H9 (cell line): ENCODE results near the gene FNDC3B. TPM values are rescaled to one million over a fixed set of nuclear protein-coding genes. Genes with fewer than 3 reads are reported as not detected.

Experiments
- DNase-seq: peaks from one replicate; pipeline ENCODE4 v3.0.0-alpha.2; 2017
- H2AFZ ChIP-seq: one replicate; pipeline ENCODE4 v1.6.1; 2013; ENCODE audit warnings: mild to moderate bottlenecking, low read length, control low read depth, moderate library complexity
- H2AK5ac ChIP-seq: 2 replicates; pipeline ENCODE4 v1.6.1; 2013; ENCODE audit warnings: low read length, control low read depth, mixed read lengths; ENCODE audit not compliant: insufficient read length
- H2BK120ac ChIP-seq: one replicate; pipeline ENCODE4 v1.6.1; 2013; ENCODE audit warnings: low read depth, mild to moderate bottlenecking, low read length, control low read depth, inconsistent platforms; ENCODE audit not compliant: poor library complexity, severe bottlenecking
- H2BK12ac ChIP-seq: 2 replicates; pipeline ENCODE4 v1.6.1; 2013; ENCODE audit warnings: low read length, control low read depth, mixed read lengths, low read depth; ENCODE audit not compliant: insufficient read length
- H2BK15ac ChIP-seq: 2 replicates; pipeline ENCODE4 v1.6.1; 2013; ENCODE audit warnings: low read depth, low read length, control low read depth
- H2BK20ac ChIP-seq: one replicate; pipeline ENCODE4 v1.6.1; 2013; ENCODE audit warnings: low read depth, mild to moderate bottlenecking, low read length, control low read depth, inconsistent platforms; ENCODE audit not compliant: poor library complexity, severe bottlenecking
- H2BK5ac ChIP-seq: 2 replicates; pipeline ENCODE4 v1.6.1; 2013; ENCODE audit warnings: low read length, control low read depth, mixed read lengths; ENCODE audit not compliant: insufficient read length
- H3K14ac ChIP-seq: 2 replicates; pipeline ENCODE4 v1.6.1; 2013; ENCODE audit warnings: low read length, control low read depth; ENCODE audit not compliant: insufficient read depth
- H3K18ac ChIP-seq: 2 replicates; pipeline ENCODE4 v1.6.1; 2013; ENCODE audit warnings: low read depth, mild to moderate bottlenecking, mixed read lengths, low read length, control low read depth; ENCODE audit not compliant: insufficient read length
- H3K23ac ChIP-seq: 2 replicates; pipeline ENCODE4 v1.6.1; 2013; ENCODE audit warnings: low read length, control low read depth, mixed read lengths, low read depth; ENCODE audit not compliant: insufficient read length
- H3K23me2 ChIP-seq: 2 replicates; pipeline ENCODE4 v1.6.1; 2013; ENCODE audit warnings: low read depth, mild to moderate bottlenecking, mixed read lengths, low read length, control low read depth; ENCODE audit not compliant: insufficient read length, poor library complexity, severe bottlenecking
- H3K27ac ChIP-seq: 2 replicates; pipeline ENCODE4 v1.5.1; 2013; ENCODE audit warnings: low read length, control low read depth, mixed read lengths, low read depth; ENCODE audit not compliant: insufficient read length
- H3K27me3 ChIP-seq: 2 replicates; pipeline ENCODE4 v1.6.1; 2013; ENCODE audit warnings: low read length, control low read depth, inconsistent platforms; ENCODE audit not compliant: insufficient read depth
- H3K4ac ChIP-seq: 2 replicates; pipeline ENCODE4 v1.6.1; 2013; ENCODE audit warnings: low read depth, mild to moderate bottlenecking, control low read depth, inconsistent platforms, low read length, moderate library complexity
- H3K4me1 ChIP-seq: 2 replicates; pipeline ENCODE4 v1.6.1; 2013; ENCODE audit warnings: low read length, control low read depth, inconsistent platforms; ENCODE audit not compliant: insufficient read depth
- H3K4me2 ChIP-seq: 2 replicates; pipeline ENCODE4 v1.6.1; 2013; ENCODE audit warnings: low read length, control low read depth, mixed read lengths; ENCODE audit not compliant: insufficient read length, insufficient read depth
- H3K56ac ChIP-seq: 2 replicates; pipeline ENCODE4 v1.6.1; 2013; ENCODE audit warnings: low read depth, mild to moderate bottlenecking, mixed read lengths, low read length, control low read depth; ENCODE audit not compliant: insufficient read length
- H3K79me1 ChIP-seq: 2 replicates; pipeline ENCODE4 v1.6.1; 2013; ENCODE audit warnings: low read depth, mild to moderate bottlenecking, moderate library complexity, low read length, control low read depth, inconsistent platforms; ENCODE audit not compliant: insufficient read depth, poor library complexity, severe bottlenecking
- H3K79me2 ChIP-seq: 2 replicates; pipeline ENCODE4 v1.6.1; 2013; ENCODE audit warnings: low read length, control low read depth, inconsistent platforms; ENCODE audit not compliant: insufficient read depth
- H3K9ac ChIP-seq: 2 replicates; pipeline ENCODE4 v1.6.1; 2013; ENCODE audit warnings: low read length, control low read depth, mixed read lengths; ENCODE audit not compliant: insufficient read length; ENCODE audit errors: extremely low read depth
- H3K9me3 ChIP-seq: one replicate; pipeline ENCODE4 v1.6.1; 2013; ENCODE audit warnings: low read depth, low read length, inconsistent platforms; ENCODE audit not compliant: control insufficient read depth
- H3T11ph ChIP-seq: one replicate; pipeline ENCODE4 v1.6.1; 2013; ENCODE audit warnings: mild to moderate bottlenecking, low read length, control low read depth, inconsistent platforms
- H4K20me1 ChIP-seq: one replicate; pipeline ENCODE4 v1.6.1; 2013; ENCODE audit not compliant: control insufficient read depth, insufficient read length, insufficient read depth
- H4K5ac ChIP-seq: 2 replicates; pipeline ENCODE4 v1.6.1; 2013; ENCODE audit warnings: low read depth, mild to moderate bottlenecking, mixed read lengths, low read length, control low read depth; ENCODE audit not compliant: insufficient read length
- H4K8ac ChIP-seq: replicated peaks from 2 replicates; pipeline ENCODE4 v1.6.1; 2013; ENCODE audit warnings: low read length, control low read depth, mixed read lengths, low read depth; ENCODE audit not compliant: insufficient read length
- H4K91ac ChIP-seq: 2 replicates; pipeline ENCODE4 v1.6.1; 2013; ENCODE audit warnings: low read depth, mild to moderate bottlenecking, moderate library complexity, mixed read lengths, low read length, control low read depth; ENCODE audit not compliant: insufficient read length
- H3K27ac Mint-ChIP-seq, 3 experiments: 2 replicates in 2 of 3; 3 replicates in 1 of 3; pipeline ENCODE4 v1.8.0; 2020 to 2021; ENCODE audit warnings: mixed read lengths in 3 of 3, mild to moderate bottlenecking in 1 of 3, moderate library complexity in 1 of 3
- H3K27me3 Mint-ChIP-seq: 2 replicates; pipeline ENCODE4 v1.8.0; 2021; ENCODE audit warnings: low read depth, mild to moderate bottlenecking, moderate library complexity, mixed read lengths
- H3K36me3 Mint-ChIP-seq, 3 experiments: 2 replicates in 2 of 3; 3 replicates in 1 of 3; pipeline ENCODE4 v1.8.0; 2020 to 2021; ENCODE audit warnings: low read depth in 3 of 3, mixed read lengths in 3 of 3; ENCODE audit not compliant: insufficient read depth in 1 of 3
- H3K4me1 Mint-ChIP-seq, 2 experiments: 2 replicates each; pipeline ENCODE4 v1.8.0; 2020; ENCODE audit warnings: mixed read lengths in 2 of 2
- H3K4me3 Mint-ChIP-seq, 2 experiments: 2 replicates in 1 of 2; 3 replicates in 1 of 2; pipeline ENCODE4 v1.8.0; 2020 to 2021; ENCODE audit warnings: mild to moderate bottlenecking in 2 of 2, mixed read lengths in 2 of 2, moderate library complexity in 1 of 2
- H3K9me3 Mint-ChIP-seq, 2 experiments: 2 replicates in 1 of 2; 3 replicates in 1 of 2; pipeline ENCODE4 v1.8.0; 2020; ENCODE audit warnings: mild to moderate bottlenecking in 2 of 2, mixed read lengths in 2 of 2, moderate library complexity in 1 of 2
- WGBS: extraction: QIAGEN DNeasy Blood & Tissue Kit; methylation state at CpG from one replicate; pipeline ENCODE4 v1.1.7; 2013; ENCODE audit warnings: missing lambda C conversion rate, low lambda C conversion rate, mixed read lengths; ENCODE audit not compliant: insufficient read length; ENCODE audit errors: extremely low coverage; 5-methylcytosine and 5-hydroxymethylcytosine counted together
- total RNA-seq: library from RNA; stranded (reverse); gene quantifications from 2 replicates; pipeline ENCODE4 v1.2.1, GENCODE V29; 2021
- TF ChIP-seq, protein P1 (sequence below): fragments of 200-600 bp; sonication (generic); conservative IDR thresholded peaks from 3 replicates; pipeline ENCODE4 v1.8.0; 2021; ENCODE audit warnings: antibody characterized with exemption, mild to moderate bottlenecking

Gene FNDC3B
- total RNA-seq, 1 experiment from 2014 or later = 43.8 TPM

- WGBS = no CpG with 5 or more reads among the region's 9 CpGs
- TF ChIP-seq, protein P1, sequence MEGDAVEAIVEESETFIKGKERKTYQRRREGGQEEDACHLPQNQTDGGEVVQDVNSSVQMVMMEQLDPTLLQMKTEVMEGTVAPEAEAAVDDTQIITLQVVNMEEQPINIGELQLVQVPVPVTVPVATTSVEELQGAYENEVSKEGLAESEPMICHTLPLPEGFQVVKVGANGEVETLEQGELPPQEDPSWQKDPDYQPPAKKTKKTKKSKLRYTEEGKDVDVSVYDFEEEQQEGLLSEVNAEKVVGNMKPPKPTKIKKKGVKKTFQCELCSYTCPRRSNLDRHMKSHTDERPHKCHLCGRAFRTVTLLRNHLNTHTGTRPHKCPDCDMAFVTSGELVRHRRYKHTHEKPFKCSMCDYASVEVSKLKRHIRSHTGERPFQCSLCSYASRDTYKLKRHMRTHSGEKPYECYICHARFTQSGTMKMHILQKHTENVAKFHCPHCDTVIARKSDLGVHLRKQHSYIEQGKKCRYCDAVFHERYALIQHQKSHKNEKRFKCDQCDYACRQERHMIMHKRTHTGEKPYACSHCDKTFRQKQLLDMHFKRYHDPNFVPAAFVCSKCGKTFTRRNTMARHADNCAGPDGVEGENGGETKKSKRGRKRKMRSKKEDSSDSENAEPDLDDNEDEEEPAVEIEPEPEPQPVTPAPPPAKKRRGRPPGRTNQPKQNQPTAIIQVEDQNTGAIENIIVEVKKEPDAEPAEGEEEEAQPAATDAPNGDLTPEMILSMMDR = no peak
Measured at GRCh38 chr3:172369590-172370259, 330.3 kb downstream of the FNDC3B start.

More at GRCh38 chr3:172369590-172370259, 330.3 kb downstream of the FNDC3B start:
- no peak overlapping the region for H3K4me3 Mint-ChIP-seq
- Histone ChIP-seq H4K8ac (no peak overlapping the region), H3K14ac (no peak overlapping the region), H4K91ac (no peak overlapping the region), H4K5ac (no peak overlapping the region), H2BK20ac (no peak overlapping the region), H3K4ac (no peak overlapping the region), H3K27ac (no peak overlapping the region), H2AFZ (no peak overlapping the region), H2BK15ac (no peak overlapping the region), H3K56ac (no peak overlapping the region), H3K79me2 (no peaks in the 10 kb centered on the region), H3K4me1 (0 out of 2 replicates have a peak, but pooled peaks cover 5% of the 10 kb centered on the region), H3K79me1 (no peaks in the 10 kb centered on the region), H3K23ac (no peak overlapping the region), H2AK5ac (no peak overlapping the region), H3K27me3 (no peaks in the 10 kb centered on the region), H3K4me2 (no peak overlapping the region), H2BK120ac (no peak overlapping the region), H3K9ac (no peak overlapping the region), H3K18ac (no peak overlapping the region), H2BK5ac (no peak overlapping the region), H2BK12ac (no peak overlapping the region), H3T11ph (no peak overlapping the region), H4K20me1 (no peaks in the 10 kb centered on the region), H3K23me2 (no peaks in the 10 kb centered on the region), H3K9me3 (no peaks in the 10 kb centered on the region)
- peaks cover 2 to 18% (median 12%) of the 10 kb centered on the region in 3 experiments; a peak in 6 of 7 replicates for H3K36me3 Mint-ChIP-seq
- H3K9me3 Mint-ChIP-seq = no peaks in the 10 kb centered on the region
- peaks cover 15 to 19% of the 10 kb centered on the region in 2 experiments for H3K4me1 Mint-ChIP-seq
- no peaks in the 10 kb centered on the region for H3K27me3 Mint-ChIP-seq
- no peak overlapping the region for H3K27ac Mint-ChIP-seq
- no peak for DNase-seq
